Measurements from ENCODE around the gene EEF1AKMT3. TPM values are rescaled to one million over a fixed set of nuclear protein-coding genes. Genes with fewer than 3 reads are reported as not detected.

Gene EEF1AKMT3
- total and polyA plus RNA-seq, 2 of the 4 experiments (the other 2 are of a cell fraction) = 3.2 to 8.1 TPM

DNA sequence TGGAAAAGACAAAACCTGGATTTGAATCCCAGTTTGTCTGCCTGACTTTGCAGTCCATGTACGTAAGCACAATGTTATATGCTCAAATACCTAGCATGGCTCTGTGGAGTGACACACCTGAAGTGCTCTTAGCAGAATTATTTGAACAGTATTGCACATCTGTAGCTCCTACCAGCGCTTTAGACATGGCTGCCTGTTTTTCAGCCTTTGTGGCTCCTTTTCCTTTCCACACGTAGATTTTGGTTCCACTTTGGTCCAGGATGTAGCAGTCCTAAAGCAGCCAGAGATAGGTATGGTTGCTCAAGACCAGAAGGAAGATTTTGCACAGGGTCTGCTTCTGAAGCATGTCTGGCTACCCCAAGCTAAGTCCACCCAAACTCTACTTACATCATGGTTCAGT is 37.0 kb downstream of the EEF1AKMT3 start:
- Histone ChIP-seq H3K9me3 (ENCODE audit: control insufficient read depth, insufficient read depth, low read length) (no peaks in the 10 kb centered on the region), H3K18ac (ENCODE audit: low read depth, low read length) (no peak overlapping the region), H3K4me3 (ENCODE audit: insufficient read depth, low read depth, low read length) (no peak overlapping the region), H4K5ac (ENCODE audit: low read depth, low read length) (no peak overlapping the region), H3K27ac (ENCODE audit: insufficient read depth, low read length) (no peak overlapping the region), H3K23ac (ENCODE audit: low read depth, low read length) (no peak overlapping the region), H3K4me2 (ENCODE audit: low read depth, low read length) (no peak overlapping the region), H2BK15ac (ENCODE audit: low read depth, low read length) (no peak overlapping the region), H3K56ac (ENCODE audit: extremely low read depth, insufficient read depth, low read length) (no peak overlapping the region), H4K91ac (ENCODE audit: insufficient read depth, low read depth, low read length) (no peak overlapping the region), H3K36me3 (ENCODE audit: control insufficient read depth, insufficient read depth, low read length) (peaks cover 43% of the 10 kb centered on the region), H3K14ac (replicated peaks; ENCODE audit: low read depth, low read length) (no peak overlapping the region), H2AFZ (replicated peaks; ENCODE audit: low read length, poor library complexity) (no peak overlapping the region), H2BK5ac (ENCODE audit: low read depth, low read length, poor library complexity, severe bottlenecking) (no peak overlapping the region), H3K4me1 (ENCODE audit: control insufficient read depth, insufficient read depth, low read length) (peaks cover 3% of the 10 kb centered on the region; the same call in 1 of the 2 replicates), H2BK120ac (ENCODE audit: low read depth, low read length) (no peak overlapping the region), H4K8ac (ENCODE audit: low read depth in 2 of 2, low read length in 2 of 2) (no peak overlapping the region), H3K9me1 (ENCODE audit: insufficient read depth, low read length) (peaks cover 5% of the 10 kb centered on the region), H3K27me3 (ENCODE audit: control insufficient read depth, insufficient read depth, low read length) (no peaks in the 10 kb centered on the region), H3K79me1 (ENCODE audit: low read depth in 1 of 2, low read length in 2 of 2) (no peaks in the 10 kb centered on the region), H2BK20ac (ENCODE audit: low read depth, low read length) (no peak overlapping the region), H4K20me1 (ENCODE audit: insufficient read depth, low read length) (no peaks in the 10 kb centered on the region; the same call in 1 of the 2 replicates), H2AK5ac (ENCODE audit: low read depth, low read length) (no peak overlapping the region), H3K9ac (ENCODE audit: low read depth, low read length) (no peak overlapping the region), H2AK9ac (replicated peaks; ENCODE audit: low read depth, low read length, poor library complexity) (no peak overlapping the region), H3K4ac (ENCODE audit: low read depth, low read length) (no peak overlapping the region)
- CTCF ChIA-PET = no interaction called here
- DNase-seq = no peak
- no peak for ATAC-seq (ENCODE audit: low read depth)
- 86% methylated on average over 2 of the region's 3 CpGs; no CpG with 5 or more reads in 1 of the 2 experiments for WGBS, 2 experiments (ENCODE audit: extremely low coverage in 2 of 2, insufficient read length in 1 of 2)
- intact Hi-C loops (cut with micrococcal nuclease) = no loop called here
- in situ Hi-C loops (cut with MboI; ENCODE audit: low sequenced_read_pairs) = no loop called here
- dilution Hi-C loops (cut with HindIII; ENCODE audit: low sequenced_read_pairs, unreplicated experiment) = no loop called here
- BruUV-seq (replicated peaks) = no TSS peak
- no peak for TF ChIP-seq MXI1 (IDR thresholded peaks at IDR 0.05; ENCODE audit: borderline replicate concordance, low read depth, low read length)
- TF ChIP-seq, protein P1, sequence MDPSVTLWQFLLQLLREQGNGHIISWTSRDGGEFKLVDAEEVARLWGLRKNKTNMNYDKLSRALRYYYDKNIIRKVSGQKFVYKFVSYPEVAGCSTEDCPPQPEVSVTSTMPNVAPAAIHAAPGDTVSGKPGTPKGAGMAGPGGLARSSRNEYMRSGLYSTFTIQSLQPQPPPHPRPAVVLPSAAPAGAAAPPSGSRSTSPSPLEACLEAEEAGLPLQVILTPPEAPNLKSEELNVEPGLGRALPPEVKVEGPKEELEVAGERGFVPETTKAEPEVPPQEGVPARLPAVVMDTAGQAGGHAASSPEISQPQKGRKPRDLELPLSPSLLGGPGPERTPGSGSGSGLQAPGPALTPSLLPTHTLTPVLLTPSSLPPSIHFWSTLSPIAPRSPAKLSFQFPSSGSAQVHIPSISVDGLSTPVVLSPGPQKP (IDR thresholded peaks at IDR 0.05; ENCODE audit: borderline replicate concordance, low read depth, low read length) = no peak
- TF ChIP-seq POLR2A (IDR thresholded peaks at IDR 0.05; ENCODE audit: low read depth, low read length) = no peak
- no peak for TF ChIP-seq CTCF (conservative IDR thresholded peaks at IDR 0.05; ENCODE audit: low read depth, low read length)
- TF ChIP-seq, protein P2, sequence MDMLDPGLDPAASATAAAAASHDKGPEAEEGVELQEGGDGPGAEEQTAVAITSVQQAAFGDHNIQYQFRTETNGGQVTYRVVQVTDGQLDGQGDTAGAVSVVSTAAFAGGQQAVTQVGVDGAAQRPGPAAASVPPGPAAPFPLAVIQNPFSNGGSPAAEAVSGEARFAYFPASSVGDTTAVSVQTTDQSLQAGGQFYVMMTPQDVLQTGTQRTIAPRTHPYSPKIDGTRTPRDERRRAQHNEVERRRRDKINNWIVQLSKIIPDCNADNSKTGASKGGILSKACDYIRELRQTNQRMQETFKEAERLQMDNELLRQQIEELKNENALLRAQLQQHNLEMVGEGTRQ (IDR thresholded peaks at IDR 0.05; ENCODE audit: low read depth, low read length) = no peak
- TF ChIP-seq CHD1 (IDR thresholded peaks at IDR 0.05; ENCODE audit: low read depth, low read length) = no peak
- no peak for TF ChIP-seq MAZ (IDR thresholded peaks at IDR 0.05; ENCODE audit: borderline replicate concordance, low read depth, low read length)
- TF ChIP-seq CEBPB (IDR thresholded peaks at IDR 0.05; ENCODE audit: low read depth, low read length) = no peak
- no peak for TF ChIP-seq NFE2L2 (IDR thresholded peaks at IDR 0.05; ENCODE audit: low read depth, low read length)
- TF ChIP-seq FOS (IDR thresholded peaks at IDR 0.05; ENCODE audit: low read depth, low read length) = no peak
- TF ChIP-seq RAD21 (IDR thresholded peaks at IDR 0.05; ENCODE audit: low read length) = no peak
- TF ChIP-seq MAFK (IDR thresholded peaks at IDR 0.05; ENCODE audit: low read depth, low read length) = no peak
- POLR2A ChIA-PET (ENCODE audit: unreplicated experiment) = no interaction called here
